Stimulated activated naive CD8-positive, alpha-beta T cell treated with anti-CD3 and anti-CD28 coated beads, Interleukin-15, Interleukin-2, amounts not matched to agents 100 U/mL and 50 U/mL, for 24 hours (primary cell): Measurements from ENCODE around the gene REV1.
"Not testable (repeated sequence)": the region's sequence is repeated elsewhere in the genome, so short reads cannot be mapped to it uniquely, and the experiment has no call there.

Experiments
- ATAC-seq: fragments of 150-1000 bp; cut with Tn5 transposase; one replicate; pipeline ENCODE4 v1.10.0; 2021
- DNase-seq: peaks from one replicate; pipeline ENCODE4 v3.0.0; 2021

Gene REV1

GRCh38 chr2:99489761-99490622 is at the start of gene REV1:
Gene REV1, minus strand, starts transcription at chr2:99490017. Its CDS starts 25,042 bp downstream, at chr2:99464975.
- ATAC-seq = peak; percentile 92
- peak; percentile 95 for DNase-seq

- no peak for DNase-seq
- ATAC-seq = no peak
Measured at GRCh38 chr2:99537910-99538485, 48.2 kb upstream of the REV1 start.

GRCh38 chr2:99524056-99524455 is 34.2 kb upstream of the REV1 start:
- DNase-seq (no peak), ATAC-seq (no peak)

- ATAC-seq = no peak
- no peak for DNase-seq
Measured at GRCh38 chr2:99522157-99522556, 32.3 kb upstream of the REV1 start.

- ATAC-seq = peak; percentile 32
- no peak for DNase-seq
Measured at GRCh38 chr2:99520813-99521212, 31.0 kb upstream of the REV1 start.

- ATAC-seq (no peak), DNase-seq (no peak)
Measured at GRCh38 chr2:99520195-99520594, 30.4 kb upstream of the REV1 start.

GRCh38 chr2:99514357-99514756 is 24.5 kb upstream of the REV1 start:
- DNase-seq (no peak), ATAC-seq (no peak)

- no peak for ATAC-seq
Measured at GRCh38 chr2:99512181-99512591, 22.4 kb upstream of the REV1 start.

GRCh38 chr2:99509387-99509786 is 19.6 kb upstream of the REV1 start:
- DNase-seq (no peak), ATAC-seq (no peak)

More at GRCh38 chr2:99512181-99512591, 22.4 kb upstream of the REV1 start:
- DNase-seq = no peak

- no peak for DNase-seq
Measured at GRCh38 chr2:99507937-99508818, 18.4 kb upstream of the REV1 start.

GRCh38 chr2:99504844-99505584 is 15.2 kb upstream of the REV1 start:
- peak; percentile 52 for ATAC-seq

More at GRCh38 chr2:99507937-99508818, 18.4 kb upstream of the REV1 start:
- no peak for ATAC-seq

GRCh38 chr2:99503662-99504416 is 14.0 kb upstream of the REV1 start:
- not testable (repeated sequence) for DNase-seq, ATAC-seq

More at GRCh38 chr2:99504844-99505584, 15.2 kb upstream of the REV1 start:
- no peak for DNase-seq

- no peak for DNase-seq
- no peak for ATAC-seq
Measured at GRCh38 chr2:99496021-99496420, 6.2 kb upstream of the REV1 start.

GRCh38 chr2:99495115-99495860 is 5.5 kb upstream of the REV1 start:
- DNase-seq (no peak), ATAC-seq (no peak)

- no peak for ATAC-seq
Measured at GRCh38 chr2:99492721-99493120, 2.9 kb upstream of the REV1 start.

GRCh38 chr2:99490623-99491461 is 1.0 kb upstream of the REV1 start:
- DNase-seq (no peak), ATAC-seq (no peak)

More at GRCh38 chr2:99492721-99493120, 2.9 kb upstream of the REV1 start:
- DNase-seq = no peak

- DNase-seq = peak; percentile 55
Measured at GRCh38 chr2:99489063-99489760, 605 bp downstream of the REV1 start.

GRCh38 chr2:99488539-99489062 is 1.2 kb downstream of the REV1 start:
- DNase-seq = no peak
- ATAC-seq = no peak

More at GRCh38 chr2:99489063-99489760, 605 bp downstream of the REV1 start:
- peak; percentile 16 for ATAC-seq
